ENCODE data around the gene FLRT2.

Gene FLRT2

GRCh38 chr14:85581691-85582090 lies 51.7 kb downstream of the FLRT2 start:
- FAIRE-seq (no peak), DNase-seq (ENCODE audit: insufficient read length, low spot score) (no peak)
- no peak for TF ChIP-seq POLR2AphosphoS5 (IDR thresholded peaks at IDR 0.05; ENCODE audit: low read depth, low read length)
- no peak for TF ChIP-seq SPI1 (IDR thresholded peaks at IDR 0.05; ENCODE audit: low read depth, low read length)
- no peak for TF ChIP-seq POU2F2 (IDR thresholded peaks at IDR 0.05; ENCODE audit: low read depth, low read length)
- TF ChIP-seq POLR2A (IDR thresholded peaks at IDR 0.05; ENCODE audit: low read depth, low read length) = no peak
- no peak for TF ChIP-seq TAF1 (IDR thresholded peaks at IDR 0.05; ENCODE audit: low read depth, low read length)
- no peak for TF ChIP-seq PAX5 (IDR thresholded peaks at IDR 0.05; ENCODE audit: insufficient read depth, low read length, severe bottlenecking)

- TF ChIP-seq SPI1 (IDR thresholded peaks at IDR 0.05; ENCODE audit: low read depth, low read length) = no peak
- TF ChIP-seq POLR2A (IDR thresholded peaks at IDR 0.05; ENCODE audit: low read depth, low read length) = no peak
- TF ChIP-seq TAF1 (IDR thresholded peaks at IDR 0.05; ENCODE audit: low read depth, low read length) = no peak
- no peak for TF ChIP-seq POU2F2 (IDR thresholded peaks at IDR 0.05; ENCODE audit: low read depth, low read length)
- no peak for TF ChIP-seq POLR2AphosphoS5 (IDR thresholded peaks at IDR 0.05; ENCODE audit: low read depth, low read length)
- TF ChIP-seq PAX5 (IDR thresholded peaks at IDR 0.05; ENCODE audit: insufficient read depth, low read length, severe bottlenecking) = no peak
- no peak for DNase-seq (ENCODE audit: insufficient read length, low spot score)
- no peak for FAIRE-seq
Measured at GRCh38 chr14:85583380-85583779, 53.4 kb downstream of the FLRT2 start.

DNA sequence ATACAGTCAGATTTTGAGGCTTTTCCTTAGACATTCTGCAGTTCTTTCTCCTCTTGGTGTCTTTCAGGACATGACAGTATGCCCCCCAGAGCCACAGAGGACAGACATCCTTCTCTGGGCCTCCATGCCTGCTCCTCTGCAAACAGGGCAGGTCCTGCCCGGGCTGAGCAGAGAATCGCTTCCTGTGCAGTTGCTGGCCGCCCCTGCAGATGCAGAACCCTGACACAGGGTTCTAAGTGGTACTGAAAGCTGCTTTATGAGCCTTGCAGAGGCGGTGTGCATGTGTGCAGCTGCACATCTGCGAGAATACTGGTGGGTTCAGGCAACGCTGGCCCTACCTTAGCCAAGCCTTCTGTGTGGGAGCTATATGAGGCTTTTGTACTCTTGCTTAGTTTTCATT lies 54.5 kb downstream of the FLRT2 start:
- FAIRE-seq (no peak), DNase-seq (ENCODE audit: insufficient read length, low spot score) (no peak)
- TF ChIP-seq SPI1 (IDR thresholded peaks at IDR 0.05; ENCODE audit: low read depth, low read length) = no peak

DNA sequence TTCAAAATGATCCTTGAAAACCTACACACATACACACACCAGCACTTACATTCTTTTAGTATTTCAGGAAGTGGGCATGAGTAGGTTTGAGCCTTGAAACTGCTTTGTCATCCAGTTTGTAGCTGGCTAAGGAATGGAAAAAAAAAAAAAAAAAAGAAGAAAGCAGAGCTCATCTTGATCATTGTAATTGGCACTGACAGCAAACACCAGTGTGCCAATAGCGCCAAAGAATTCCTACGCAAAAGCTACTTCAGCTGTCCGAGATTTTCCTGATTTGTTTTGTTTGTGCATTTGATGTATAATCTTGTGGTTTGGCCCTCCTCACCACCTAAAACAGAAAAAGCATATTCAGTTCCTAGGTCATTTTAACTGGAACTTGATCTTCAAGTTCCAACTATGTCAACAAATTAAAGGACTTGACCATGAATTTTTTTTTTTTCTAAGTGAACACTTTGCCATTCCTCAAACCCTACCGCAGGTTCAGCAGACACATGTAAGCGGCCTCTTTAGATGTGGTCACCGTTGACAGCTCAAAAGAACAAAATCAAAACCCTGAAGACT lies 57.3 kb downstream of the FLRT2 start:
- no peak for FAIRE-seq
- DNase-seq (ENCODE audit: insufficient read length, low spot score) = no peak
- TF ChIP-seq SPI1 (IDR thresholded peaks at IDR 0.05; ENCODE audit: low read depth, low read length) (no peak), POLR2A (IDR thresholded peaks at IDR 0.05; ENCODE audit: low read depth, low read length) (no peak), POU2F2 (IDR thresholded peaks at IDR 0.05; ENCODE audit: low read depth, low read length) (no peak), PAX5 (IDR thresholded peaks at IDR 0.05; ENCODE audit: insufficient read depth, low read length, severe bottlenecking) (no peak), POLR2AphosphoS5 (IDR thresholded peaks at IDR 0.05; ENCODE audit: low read depth, low read length) (no peak), TAF1 (IDR thresholded peaks at IDR 0.05; ENCODE audit: low read depth, low read length) (no peak)

DNA sequence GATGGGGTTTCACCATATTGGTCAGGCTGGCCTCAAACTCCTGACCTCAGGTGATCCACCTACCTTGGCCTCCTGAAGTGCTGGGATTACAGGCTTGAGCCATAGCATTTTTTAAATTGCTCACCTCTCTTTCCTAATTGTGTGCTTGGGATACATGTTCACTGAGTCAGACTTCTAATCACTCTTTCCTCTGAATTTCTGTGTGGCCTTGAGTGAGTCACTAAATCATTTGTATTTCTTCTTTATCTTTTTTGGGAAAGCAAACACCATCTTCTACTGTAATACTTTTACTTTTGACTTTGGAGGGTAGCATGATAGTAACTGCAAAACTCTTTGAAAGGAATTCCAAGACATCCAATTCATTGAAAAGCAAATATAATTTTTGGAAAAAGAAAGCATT lies 60.8 kb downstream of the FLRT2 start:
- FAIRE-seq (no peak), DNase-seq (ENCODE audit: insufficient read length, low spot score) (no peak)
- TF ChIP-seq TAF1 (IDR thresholded peaks at IDR 0.05; ENCODE audit: low read depth, low read length) (no peak), POLR2AphosphoS5 (IDR thresholded peaks at IDR 0.05; ENCODE audit: low read depth, low read length) (no peak), POLR2A (IDR thresholded peaks at IDR 0.05; ENCODE audit: low read depth, low read length) (no peak), PAX5 (IDR thresholded peaks at IDR 0.05; ENCODE audit: insufficient read depth, low read length, severe bottlenecking) (no peak)

- no peak for DNase-seq (ENCODE audit: insufficient read length, low spot score)
- FAIRE-seq = no peak
- TF ChIP-seq POLR2AphosphoS5 (IDR thresholded peaks at IDR 0.05; ENCODE audit: low read depth, low read length) (no peak), POU2F2 (IDR thresholded peaks at IDR 0.05; ENCODE audit: low read depth, low read length) (no peak), SPI1 (IDR thresholded peaks at IDR 0.05; ENCODE audit: low read depth, low read length) (no peak), POLR2A (IDR thresholded peaks at IDR 0.05; ENCODE audit: low read depth, low read length) (no peak), TAF1 (IDR thresholded peaks at IDR 0.05; ENCODE audit: low read depth, low read length) (no peak), PAX5 (IDR thresholded peaks at IDR 0.05; ENCODE audit: insufficient read depth, low read length, severe bottlenecking) (no peak)
Measured at GRCh38 chr14:85594217-85594616, 64.3 kb downstream of the FLRT2 start.

DNA sequence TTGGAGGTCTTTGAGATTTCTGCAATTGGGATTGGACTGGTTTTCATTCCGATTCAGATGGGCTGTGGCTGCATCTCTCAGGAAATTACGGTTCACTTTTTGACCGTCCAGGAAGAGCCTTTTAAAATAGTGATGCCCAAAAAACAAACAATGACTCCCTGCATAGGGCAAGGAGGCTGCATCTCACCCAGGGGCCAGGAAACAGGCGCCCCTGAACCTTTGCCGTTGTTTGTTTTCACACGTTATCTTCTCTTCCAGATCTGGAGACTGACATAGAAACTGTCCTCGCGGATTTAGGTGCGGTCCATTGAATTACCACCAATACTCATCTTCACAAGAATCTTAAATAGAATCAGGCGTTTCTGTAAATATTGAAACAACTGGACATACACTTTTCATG lies 66.0 kb downstream of the FLRT2 start:
- FAIRE-seq = no peak
- no peak for DNase-seq (ENCODE audit: insufficient read length, low spot score)
- TF ChIP-seq POLR2AphosphoS5 (IDR thresholded peaks at IDR 0.05; ENCODE audit: low read depth, low read length) = no peak

GRCh38 chr14:85596562-85596961 lies 66.6 kb downstream of the FLRT2 start:
- no peak for DNase-seq (ENCODE audit: insufficient read length, low spot score)
- FAIRE-seq = no peak
- no peak for TF ChIP-seq POLR2AphosphoS5 (IDR thresholded peaks at IDR 0.05; ENCODE audit: low read depth, low read length)

DNA sequence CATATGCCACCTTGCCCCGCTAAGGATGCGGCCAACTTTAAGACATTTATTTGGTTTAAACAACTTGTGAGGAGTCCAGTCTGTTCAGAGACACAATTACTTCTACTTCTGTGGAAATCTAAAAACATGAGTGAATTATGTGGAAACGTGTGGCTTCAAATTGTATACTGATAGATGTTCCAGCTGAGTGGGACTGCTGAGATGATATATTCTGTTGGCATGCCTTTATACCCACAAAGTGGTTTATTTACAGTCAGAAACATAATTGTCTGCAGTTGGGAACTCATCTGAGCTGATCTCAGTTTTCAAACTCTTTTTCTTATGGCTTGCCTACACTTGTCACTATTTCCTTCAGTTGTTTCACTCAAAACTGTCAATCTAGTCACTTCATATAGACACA lies 67.8 kb downstream of the FLRT2 start:
- no peak for DNase-seq (ENCODE audit: insufficient read length, low spot score)
- no peak for FAIRE-seq
- TF ChIP-seq POLR2A (IDR thresholded peaks at IDR 0.05; ENCODE audit: low read depth, low read length) (no peak), POLR2AphosphoS5 (IDR thresholded peaks at IDR 0.05; ENCODE audit: low read depth, low read length) (no peak), PAX5 (IDR thresholded peaks at IDR 0.05; ENCODE audit: insufficient read depth, low read length, severe bottlenecking) (no peak), POU2F2 (IDR thresholded peaks at IDR 0.05; ENCODE audit: low read depth, low read length) (no peak), TAF1 (IDR thresholded peaks at IDR 0.05; ENCODE audit: low read depth, low read length) (no peak), SPI1 (IDR thresholded peaks at IDR 0.05; ENCODE audit: low read depth, low read length) (no peak)

- DNase-seq (ENCODE audit: insufficient read length, low spot score) = no peak
- TF ChIP-seq SPI1 (IDR thresholded peaks at IDR 0.05; ENCODE audit: low read depth, low read length) (no peak), POLR2AphosphoS5 (IDR thresholded peaks at IDR 0.05; ENCODE audit: low read depth, low read length) (no peak), POLR2A (IDR thresholded peaks at IDR 0.05; ENCODE audit: low read depth, low read length) (no peak)
- FAIRE-seq = no peak
Measured at GRCh38 chr14:85599939-85600338, 70.0 kb downstream of the FLRT2 start.

DNA sequence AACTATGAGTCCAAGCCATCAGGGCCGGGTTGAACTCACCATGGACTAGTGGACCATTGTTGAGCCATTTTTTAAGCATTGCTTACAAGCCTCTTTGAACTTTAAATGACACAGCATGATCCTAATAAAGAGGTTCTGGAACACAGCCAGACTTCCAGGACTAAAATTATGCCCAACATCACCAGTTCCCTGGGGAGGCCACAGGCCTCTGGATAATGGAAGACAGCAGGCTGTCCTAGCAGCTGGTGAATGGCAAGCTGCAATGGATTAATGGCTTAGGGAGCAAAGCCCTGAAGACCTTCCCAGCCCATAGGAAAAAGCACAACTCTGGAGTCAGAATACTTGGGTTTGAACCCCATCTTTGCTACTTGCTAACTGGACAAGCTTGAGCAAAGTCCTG lies 71.3 kb downstream of the FLRT2 start:
- FAIRE-seq (no peak), DNase-seq (ENCODE audit: insufficient read length, low spot score) (no peak)
- TF ChIP-seq TAF1 (IDR thresholded peaks at IDR 0.05; ENCODE audit: low read depth, low read length) (no peak), POU2F2 (IDR thresholded peaks at IDR 0.05; ENCODE audit: low read depth, low read length) (no peak), POLR2A (IDR thresholded peaks at IDR 0.05; ENCODE audit: low read depth, low read length) (no peak), POLR2AphosphoS5 (IDR thresholded peaks at IDR 0.05; ENCODE audit: low read depth, low read length) (no peak), SPI1 (IDR thresholded peaks at IDR 0.05; ENCODE audit: low read depth, low read length) (no peak), PAX5 (IDR thresholded peaks at IDR 0.05; ENCODE audit: insufficient read depth, low read length, severe bottlenecking) (no peak)

Data from GM12891 (cell line).